Endometrium (tissue), 2 donors: ENCODE measurements around the gene PTPRC.

Experiments used
- FAIRE-seq: peaks from 2 replicates; lab custom pipeline; 2012; peaks lifted over from hg19 to GRCh38; lab: Jason Lieb, UNC
- donor health status: control.
- donor health status: control.

Gene PTPRC

DNA sequence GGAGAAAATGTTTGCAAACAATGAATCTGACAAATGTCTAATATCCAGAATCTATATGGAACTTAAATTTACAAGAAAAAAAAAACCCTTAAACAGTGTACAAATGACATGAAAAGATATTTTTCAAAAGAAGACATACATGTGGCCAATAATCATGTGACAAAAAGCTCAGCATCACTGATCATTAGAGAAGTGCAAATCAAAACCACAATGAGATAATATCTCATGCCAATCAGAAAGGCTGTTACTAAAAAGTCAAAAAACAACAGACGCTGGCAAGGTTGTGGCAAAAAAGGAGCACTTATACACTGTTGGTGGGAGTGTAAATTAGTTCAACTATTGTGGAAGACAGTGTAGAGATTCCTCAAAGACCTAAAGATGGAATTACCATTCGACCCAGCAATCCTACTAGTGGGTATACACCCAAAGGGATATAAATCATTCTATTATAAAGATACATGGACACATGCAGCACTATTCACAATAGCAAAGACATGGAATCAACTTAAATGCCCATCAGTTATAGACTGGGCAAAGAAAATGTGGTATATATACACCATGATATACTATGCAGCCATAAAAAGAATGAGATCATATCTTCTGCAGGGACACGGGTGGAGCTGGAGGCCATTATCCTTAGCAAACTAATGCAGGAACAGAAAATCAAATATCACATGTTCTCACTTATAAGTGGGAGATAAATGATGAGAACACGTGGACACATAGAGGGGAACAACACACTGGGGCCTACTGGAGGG lies 123.2 kb downstream of the PTPRC start:
- FAIRE-seq = no peak

DNA sequence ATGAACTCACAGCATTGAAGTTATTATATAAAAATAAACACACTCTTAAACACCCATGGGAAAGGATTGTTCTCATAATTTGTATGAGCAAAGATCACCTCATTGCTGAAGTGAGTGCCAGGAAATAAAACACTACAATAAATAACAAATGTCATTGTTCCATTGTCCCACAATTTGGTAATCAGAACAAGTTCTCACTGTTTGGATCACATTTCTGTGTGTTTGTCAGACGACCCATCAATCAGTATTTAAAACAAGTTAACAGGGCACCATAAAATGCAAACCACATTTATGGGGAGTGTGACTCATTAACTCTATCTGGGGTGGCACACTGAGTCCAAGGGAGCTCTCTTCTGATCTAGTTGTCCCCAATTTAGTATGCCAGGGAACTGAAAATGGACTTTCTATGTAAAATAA lies 124.5 kb downstream of the PTPRC start:
- FAIRE-seq = peak; percentile 26

DNA sequence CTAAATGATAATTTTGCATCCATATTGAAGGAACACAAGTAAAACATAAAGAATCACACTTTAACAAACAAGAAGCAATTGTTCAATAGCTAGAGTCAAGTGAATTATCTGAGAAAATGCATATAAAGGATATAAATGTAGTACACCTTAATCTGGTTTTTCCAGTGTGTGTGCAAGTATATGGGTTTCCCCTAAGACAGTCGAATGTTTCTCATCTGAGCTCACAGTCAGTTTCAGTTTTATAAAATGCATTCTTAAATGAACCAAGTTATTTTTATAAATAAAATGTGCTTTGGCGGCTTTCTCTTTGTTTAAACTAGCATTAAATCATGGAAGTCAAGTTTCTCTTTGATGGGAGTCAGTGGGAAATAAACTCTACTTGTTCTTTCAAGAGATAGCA lies 125.9 kb downstream of the PTPRC start:
- FAIRE-seq = no peak

DNA sequence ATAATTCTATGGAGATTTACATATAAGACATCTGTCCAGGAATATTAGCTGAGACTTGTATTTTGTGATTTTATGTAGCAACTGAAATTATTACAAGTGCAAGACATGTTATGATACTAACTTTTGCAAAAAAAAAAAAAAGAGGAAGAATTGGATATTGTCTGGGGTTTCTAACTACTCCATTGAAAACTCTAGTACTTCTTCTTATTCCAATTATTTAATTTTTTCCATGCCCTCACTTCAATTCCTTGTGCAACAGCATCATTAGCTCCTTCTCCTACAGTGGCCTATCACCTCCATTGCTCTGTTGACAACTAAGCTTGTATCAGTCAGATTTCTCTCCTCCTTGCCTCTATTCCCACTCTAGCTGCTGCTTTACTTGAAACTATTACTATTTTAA lies 126.6 kb downstream of the PTPRC start:
- FAIRE-seq = no peak

DNA sequence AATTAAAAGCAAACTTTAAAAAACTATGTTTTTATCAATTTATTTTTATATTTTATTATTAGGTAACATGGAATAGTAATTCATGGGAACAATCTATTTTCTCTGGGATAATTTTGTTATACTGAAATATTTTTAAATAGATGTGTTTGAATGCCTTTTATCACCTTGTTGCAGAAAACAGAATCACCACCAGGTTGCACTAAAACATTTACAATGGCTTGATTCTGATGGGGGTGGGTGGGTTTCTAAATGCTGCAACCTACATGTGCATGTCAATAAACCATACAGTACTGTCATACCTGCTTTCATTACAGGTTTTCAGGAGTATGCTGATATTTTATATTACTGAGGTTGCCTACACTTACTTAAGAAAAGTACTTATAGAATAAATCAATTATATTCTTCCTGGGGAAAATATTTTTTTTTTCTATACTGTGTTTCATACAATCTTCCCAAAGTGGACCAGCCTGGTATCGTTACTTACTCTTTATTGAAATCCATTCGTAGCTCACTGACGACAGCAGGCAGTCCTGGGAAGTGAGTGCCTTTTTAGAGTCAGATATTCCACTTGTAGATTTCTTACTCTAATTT lies 132.8 kb downstream of the PTPRC start:
- FAIRE-seq = no peak

DNA sequence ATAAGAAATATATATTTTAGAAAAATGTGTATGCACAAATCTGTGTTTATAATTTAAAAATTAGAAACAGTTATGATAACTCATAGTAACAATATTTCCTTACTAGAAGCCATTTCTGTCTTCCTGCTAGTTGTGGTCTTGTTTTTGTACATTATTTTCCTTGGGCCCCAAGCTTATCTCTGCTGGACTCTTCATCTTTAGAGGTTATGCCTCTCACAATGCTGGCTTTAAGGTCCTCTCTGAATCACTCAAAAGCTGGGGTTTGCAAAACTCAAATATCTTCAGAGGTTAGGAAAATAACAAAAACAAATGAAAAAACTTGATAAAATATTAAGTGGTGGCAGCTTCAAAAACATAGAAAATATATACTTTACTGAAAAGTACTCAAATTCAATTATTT lies 133.8 kb downstream of the PTPRC start:
- FAIRE-seq = no peak

DNA sequence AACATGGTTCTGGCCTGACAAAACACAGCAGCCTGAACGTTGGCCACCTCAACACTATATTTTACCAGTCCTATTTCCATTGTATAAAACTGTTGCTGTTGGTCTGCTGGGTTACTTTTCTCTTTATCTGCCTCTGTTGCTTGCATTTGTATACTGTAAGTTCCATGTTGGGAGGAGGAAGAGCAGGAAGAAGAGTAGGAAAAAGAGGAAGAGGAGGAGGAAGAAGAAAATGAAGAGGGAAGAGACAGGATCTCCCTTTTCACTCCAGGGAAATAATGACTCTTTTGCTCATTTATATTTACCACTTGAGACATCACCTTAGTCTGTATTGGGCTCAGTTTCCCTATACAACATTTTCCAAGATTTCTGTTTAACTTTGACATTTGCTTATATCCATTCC lies 134.2 kb downstream of the PTPRC start:
- no peak for FAIRE-seq

DNA sequence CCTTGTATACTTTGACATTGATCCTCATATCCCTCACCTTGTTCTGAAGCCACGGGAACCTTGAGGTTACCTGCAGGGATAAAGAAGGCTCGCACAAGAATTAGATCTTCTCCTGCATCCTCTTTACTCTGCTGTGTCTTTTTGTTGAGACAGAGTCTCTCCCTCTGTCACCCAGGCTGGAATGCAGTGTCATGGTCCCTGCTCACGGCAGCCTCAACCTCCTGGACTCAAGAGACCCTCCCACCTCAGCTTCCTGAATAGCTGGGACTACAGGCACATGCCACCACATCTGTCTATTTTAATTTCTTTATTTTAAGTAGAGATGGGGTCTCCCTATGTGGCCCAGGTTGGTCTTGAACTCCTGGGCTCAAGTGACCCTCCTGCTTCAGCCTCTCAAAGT lies 134.7 kb downstream of the PTPRC start:
- no peak for FAIRE-seq

DNA sequence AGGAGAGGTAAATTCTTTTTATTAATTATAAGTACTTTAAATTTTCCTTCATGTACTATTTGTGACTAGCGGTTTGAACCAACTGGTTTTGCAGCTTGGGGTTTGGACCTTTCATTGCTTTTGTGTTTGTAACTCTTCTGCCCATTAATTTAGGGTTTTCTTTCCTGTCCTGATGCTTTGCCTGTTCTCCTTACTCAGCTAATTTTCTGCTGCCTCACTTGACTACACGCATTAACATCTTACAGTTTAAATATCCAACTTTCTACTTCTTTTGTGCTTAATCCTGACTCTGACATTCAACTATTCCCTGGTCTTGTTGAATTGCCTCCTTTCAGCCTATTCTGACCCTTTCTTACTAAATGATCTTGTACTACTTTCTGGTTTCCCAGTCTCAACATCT lies 135.6 kb downstream of the PTPRC start:
- no peak for FAIRE-seq

DNA sequence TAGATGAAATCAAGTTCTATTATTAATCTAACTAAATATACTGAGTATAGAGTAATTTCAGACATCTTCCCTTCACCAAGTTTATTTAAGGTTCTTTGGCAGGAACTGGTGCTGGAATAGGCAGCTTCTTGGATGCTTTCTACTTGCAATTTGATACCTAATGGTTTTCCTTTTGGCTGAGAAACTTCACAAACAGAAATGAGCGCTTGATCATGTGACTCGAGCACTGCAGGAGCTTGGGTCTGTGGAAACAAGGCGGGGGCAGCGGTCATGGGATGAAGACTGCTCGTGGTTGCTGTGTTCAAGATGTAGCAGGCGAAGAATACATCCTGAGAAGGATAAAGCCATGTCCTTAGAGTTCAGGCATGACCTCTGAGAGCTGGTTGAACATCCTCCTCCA lies 136.8 kb downstream of the PTPRC start:
- no peak for FAIRE-seq

DNA sequence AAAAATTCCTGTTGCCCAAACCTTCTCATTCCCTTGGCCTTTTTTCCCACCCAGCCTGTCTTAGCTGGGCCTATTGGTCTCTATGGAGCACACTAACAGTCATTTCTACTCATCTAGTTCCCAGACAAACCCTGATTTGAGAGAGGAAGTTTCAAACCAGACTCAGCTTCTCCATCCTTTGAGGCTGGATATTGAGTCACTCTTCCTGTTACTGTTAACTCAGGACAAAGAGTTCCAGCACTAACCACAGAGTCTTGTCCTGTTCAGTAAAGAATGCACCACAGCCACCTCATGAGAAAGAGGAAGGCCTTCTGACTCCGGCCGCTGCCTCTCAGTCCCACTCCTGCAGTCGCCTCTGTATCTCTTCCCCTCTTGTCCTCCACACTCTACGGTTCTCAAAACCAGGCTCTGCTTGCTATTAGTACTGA lies 137.8 kb downstream of the PTPRC start:
- FAIRE-seq = no peak

DNA sequence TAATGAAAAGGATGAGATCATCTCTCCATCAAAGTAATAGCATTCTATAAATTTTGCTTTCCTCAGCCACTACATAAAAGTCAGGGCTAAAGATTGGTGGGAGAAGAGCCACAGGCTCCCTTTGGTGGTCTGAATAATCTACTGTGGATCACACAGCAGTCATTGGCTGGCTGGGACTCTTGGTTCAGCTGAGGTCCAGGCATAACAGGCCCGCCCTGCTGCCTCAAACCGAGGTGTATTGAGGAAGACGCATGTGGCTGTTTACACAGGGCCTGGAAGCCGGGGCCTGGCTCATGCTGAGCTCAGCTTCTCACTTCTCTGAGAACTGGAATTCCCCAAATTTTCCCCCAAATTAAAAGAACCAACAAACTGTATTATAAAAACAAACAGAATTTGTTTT lies 139.2 kb downstream of the PTPRC start:
- FAIRE-seq = no peak

DNA sequence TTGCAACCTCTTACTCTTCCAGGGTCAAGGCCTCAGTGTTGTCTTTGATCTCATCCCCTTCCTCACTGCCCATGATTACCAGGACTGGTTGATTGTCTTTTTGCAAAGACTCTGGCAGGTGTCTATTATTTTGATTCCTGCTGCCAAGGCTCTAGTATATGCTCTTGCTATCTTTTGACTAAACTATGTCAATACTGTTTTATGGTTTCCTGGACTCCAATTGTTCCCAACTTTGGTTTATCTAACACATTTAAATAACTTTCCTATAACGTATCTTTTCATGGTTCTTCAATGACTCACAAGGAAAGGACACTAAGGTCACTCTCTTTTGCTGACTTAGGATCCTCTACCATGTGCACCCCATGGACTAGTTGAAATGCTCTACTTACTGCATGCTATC lies 141.5 kb downstream of the PTPRC start:
- no peak for FAIRE-seq

DNA sequence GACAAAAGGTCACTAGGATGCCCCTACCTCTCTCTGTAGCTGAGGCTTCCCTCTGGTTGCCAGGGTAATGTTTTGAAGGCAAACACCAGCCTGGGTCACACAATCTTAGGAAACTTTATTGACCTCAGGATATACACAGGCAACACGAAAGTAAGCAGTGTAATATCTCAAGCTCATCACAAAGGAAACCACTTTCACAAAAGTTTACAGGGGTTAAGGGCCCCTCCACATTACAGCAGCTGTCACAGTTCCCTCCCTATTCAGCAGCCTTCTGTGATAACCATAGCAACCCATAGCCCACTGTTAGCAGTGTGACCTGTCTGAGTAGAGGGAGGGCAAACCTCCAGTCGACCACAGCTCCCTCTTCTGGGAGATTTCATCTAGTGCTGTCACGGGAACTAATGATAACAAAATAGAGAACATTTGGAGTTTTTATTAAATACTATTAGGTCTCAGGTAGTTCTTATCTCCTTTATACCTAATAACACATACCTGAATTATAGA lies 149.8 kb downstream of the PTPRC start:
- FAIRE-seq = no peak

DNA sequence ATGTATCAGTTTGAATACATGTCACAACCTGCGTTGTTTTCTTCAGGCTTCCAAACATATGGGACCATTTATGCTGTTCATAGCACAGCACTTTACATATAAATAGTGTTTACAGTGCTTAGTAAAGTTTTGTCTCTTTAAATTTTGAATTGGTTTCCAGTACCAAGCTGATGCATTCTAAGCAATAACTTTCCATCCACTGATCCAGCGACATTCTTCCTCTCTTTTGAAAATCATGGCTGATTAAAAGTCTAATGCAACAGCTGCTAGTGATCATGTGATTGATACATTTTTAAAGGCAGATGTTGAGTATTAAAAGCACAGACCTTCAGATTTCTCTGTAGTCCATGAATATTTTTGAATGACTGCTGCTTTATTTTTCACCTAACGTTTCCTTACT lies 154.9 kb downstream of the PTPRC start:
- no peak for FAIRE-seq

DNA sequence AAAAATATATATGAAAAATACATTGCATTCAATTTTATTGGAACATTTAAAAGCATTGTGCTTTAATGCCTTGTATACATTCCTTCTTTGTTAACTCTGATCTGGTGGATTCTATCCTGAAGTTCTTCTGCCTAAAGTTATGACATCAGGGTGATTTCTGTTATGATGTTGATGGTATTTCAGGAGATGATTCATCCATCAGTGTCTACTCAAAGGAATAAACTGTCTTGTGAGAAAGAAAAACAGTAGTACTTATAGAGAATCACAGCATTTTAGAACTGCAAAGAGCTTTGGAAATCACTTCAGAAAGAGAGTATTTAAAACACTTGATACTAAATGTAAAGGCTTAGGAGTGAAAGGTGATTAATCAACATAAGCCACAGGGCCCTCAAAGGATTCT lies 155.7 kb downstream of the PTPRC start:
- no peak for FAIRE-seq

DNA sequence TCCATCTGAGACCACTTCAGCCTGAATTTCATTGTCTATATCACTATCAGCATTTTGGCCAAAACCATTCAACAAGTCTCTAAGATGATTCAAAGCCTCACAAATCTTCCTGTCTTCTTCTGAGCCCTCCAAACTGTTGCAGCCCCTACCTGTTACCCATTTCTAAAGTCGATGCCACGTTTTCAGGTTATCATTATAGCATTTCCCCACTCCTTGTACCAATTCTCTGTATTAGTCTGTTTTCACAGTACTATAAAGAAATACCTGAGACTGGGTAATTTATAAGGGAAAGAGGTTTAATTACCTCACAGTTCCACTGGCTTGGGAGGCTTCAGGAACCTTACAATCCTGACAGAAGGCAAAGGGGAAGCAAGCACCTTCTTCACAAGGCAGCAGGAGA lies 158.8 kb downstream of the PTPRC start:
- no peak for FAIRE-seq

DNA sequence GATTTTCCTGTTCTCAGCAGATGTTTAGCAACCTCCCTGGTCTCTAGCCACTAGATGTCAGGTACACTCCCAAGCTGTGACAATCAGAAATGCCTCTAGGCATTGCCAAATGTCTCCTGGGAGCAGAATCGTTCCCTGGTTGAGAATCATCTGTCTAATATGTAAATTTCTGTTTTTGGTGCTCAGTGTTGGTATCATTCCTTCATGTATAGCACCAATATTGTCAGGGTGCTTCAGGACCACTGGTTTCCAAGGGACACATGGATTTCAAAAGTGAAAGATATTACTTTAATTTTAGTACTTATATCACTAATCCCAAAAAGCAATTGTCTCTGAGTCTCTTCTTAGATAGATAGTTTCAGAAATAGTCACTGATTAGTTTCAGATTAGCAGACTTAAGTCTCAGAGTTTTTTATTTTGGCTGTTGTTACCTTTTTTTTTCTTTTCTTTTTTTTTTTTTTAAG lies 160.1 kb downstream of the PTPRC start:
- no peak for FAIRE-seq

DNA sequence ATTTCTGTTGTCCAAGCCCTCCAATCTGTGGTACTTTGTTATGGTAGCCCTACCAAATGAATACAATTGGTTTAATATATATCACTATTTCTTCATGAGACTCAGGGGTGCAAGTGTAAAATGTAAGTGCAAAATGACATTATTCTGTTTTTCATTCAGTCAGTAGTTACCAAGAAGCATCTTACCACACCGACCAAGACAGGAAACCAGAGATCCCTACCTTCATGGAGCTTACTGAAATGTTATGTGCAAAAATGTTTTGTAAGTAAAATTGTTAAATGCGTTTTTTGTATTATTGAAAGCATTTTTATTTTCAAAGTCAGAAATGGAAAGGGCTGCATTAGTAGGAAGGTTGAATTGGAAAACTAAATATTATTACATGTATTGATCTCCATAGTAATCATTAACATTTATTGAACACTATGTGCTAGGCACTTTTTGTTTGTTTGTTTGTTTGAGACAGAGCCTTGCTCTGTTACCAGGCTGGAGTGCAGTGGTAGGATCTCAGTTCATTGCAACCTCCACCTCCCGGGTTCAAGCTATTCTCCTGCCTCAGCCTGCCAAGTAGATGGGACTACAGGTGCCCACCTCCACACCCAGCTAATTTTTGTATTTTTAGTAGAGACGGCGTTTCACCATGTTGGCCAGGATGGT lies 166.8 kb downstream of the PTPRC start:
- no peak for FAIRE-seq

DNA sequence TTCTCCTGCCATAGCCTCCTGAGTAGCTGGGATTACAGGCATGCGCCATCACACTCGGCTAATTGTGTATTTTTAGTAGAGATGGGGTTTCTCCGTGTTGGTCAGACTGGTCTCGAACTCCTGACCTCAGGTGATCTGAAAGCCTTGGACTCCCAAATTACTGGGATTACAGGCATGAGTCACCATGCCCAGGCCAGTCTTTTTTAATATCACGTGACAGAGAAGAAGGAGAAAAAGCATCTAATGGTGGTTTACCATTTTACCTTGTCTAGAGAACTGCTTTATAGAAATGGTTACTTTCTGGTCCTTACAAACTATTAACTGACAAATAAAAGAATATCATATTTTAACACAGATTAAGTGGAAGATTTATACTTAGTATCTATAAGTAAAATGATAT lies 168.0 kb downstream of the PTPRC start:
- FAIRE-seq = no peak
